NCI-H2081 treated with DMSO at 0.1 percent for 48 hours (cell line): ENCODE results near the gene SLC4A3.

Experiments used
- DNase-seq: peaks from one replicate; lab custom pipeline; 2025; lab: John Stamatoyannopoulos, UW

Gene SLC4A3

GRCh38 chr2:219627103-219628100 is at the start of gene SLC4A3:
SLC4A3 (plus strand) TSS chr2:219627630; CDS start chr2:219627993, 363 bp downstream.
- DNase-seq = no peak

- no peak for DNase-seq
These were observed 48.4 kb upstream of the SLC4A3 start for GRCh38 chr2:219578811-219579613.

- DNase-seq = no peak
These were observed 46.1 kb upstream of the SLC4A3 start for GRCh38 chr2:219581346-219581745.

DNA sequence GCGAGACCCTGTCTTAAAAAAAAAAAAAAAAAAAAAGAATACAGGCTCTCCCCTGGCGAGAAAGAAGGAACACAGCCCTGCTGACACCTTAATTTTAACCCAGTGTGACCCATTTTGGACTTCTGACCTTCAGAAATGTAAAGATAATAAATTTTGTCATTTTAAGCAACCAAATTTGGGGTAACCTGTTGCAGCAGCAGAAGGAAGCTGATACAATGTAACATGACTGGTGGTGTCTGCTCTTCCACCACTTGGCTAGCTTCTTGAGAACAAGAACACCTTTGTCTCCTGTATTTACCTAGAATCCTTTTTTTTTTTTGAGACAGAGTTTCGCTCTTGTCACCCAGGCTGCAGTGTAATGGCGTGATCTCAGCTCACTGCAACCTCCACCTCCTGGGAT is 36.3 kb upstream of the SLC4A3 start:
- no peak for DNase-seq

- DNase-seq = no peak
These were observed 34.7 kb upstream of the SLC4A3 start for GRCh38 chr2:219592736-219593135.

- no peak for DNase-seq
These were observed 34.3 kb upstream of the SLC4A3 start for GRCh38 chr2:219593154-219593553.

GRCh38 chr2:219595256-219595655 is 32.2 kb upstream of the SLC4A3 start:
- DNase-seq = no peak

DNA sequence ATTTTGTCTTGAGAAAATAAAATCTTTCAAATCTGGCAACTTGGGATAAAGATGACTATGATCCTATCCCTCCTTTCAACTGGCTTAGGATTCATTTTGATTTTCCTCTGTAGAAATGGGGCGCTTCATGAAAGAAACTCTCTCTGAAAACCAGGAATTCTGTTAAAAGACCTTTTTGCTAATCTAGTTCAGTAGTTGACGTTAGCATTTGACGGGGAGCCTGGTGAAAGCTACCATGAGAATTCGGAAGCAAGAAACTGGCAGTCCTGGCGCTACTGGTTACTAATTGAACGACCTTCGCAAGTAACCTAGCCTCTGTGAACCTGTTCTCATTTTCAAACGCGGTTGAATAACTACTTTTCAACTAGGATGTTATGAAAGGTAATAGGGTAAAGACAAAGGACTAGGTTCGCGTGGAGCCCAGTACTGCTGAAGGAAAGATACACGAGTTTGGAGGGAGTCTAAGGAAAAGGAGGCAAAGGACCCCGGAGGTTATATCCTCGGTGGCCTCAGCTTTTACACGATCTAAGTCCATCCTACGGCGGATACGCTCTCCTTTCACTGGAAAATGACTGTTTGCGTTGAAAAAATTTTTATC is 30.4 kb upstream of the SLC4A3 start:
- no peak for DNase-seq

GRCh38 chr2:219597552-219598307 is 29.7 kb upstream of the SLC4A3 start, which contains the start of gene STK11IP:
STK11IP (plus strand) TSS chr2:219597857; CDS start chr2:219598120, 263 bp downstream.
- DNase-seq = peak; percentile 85

DNA sequence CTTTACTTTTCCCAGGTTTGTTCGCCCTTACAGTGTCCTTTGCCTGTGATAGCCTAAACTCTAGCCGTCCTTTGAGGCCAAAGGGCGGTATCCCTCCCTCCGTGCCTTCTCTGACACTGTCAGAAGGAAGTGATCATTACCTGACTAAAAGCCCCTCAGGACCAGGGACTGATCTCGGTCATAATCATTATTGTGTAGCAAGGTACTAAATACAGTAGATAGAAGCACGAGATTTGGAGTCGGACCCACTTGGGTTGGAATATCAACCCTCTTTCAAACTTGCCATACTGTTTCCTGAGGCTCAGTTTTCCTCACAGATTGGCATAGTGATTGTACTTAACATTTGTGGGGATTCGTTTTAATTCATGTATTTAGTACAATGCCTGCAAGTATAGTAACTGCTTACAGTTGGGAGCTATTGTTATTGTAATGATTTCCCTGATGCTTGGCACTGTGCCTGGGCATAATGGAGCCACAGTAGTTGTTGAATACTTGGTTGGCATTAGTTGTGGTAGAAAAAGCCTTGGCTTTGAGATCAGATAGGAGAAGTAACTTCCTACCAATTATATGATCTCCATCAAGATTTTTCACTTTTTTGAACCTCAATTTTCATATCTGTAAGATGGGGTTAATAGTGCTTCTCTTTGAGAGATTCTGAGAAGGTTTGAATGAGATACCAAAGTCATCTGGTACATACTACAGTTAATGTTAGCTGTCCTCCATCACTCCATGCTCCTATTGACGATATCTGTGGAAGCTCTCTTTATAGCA is 28.9 kb upstream of the SLC4A3 start:
- no peak for DNase-seq

DNA sequence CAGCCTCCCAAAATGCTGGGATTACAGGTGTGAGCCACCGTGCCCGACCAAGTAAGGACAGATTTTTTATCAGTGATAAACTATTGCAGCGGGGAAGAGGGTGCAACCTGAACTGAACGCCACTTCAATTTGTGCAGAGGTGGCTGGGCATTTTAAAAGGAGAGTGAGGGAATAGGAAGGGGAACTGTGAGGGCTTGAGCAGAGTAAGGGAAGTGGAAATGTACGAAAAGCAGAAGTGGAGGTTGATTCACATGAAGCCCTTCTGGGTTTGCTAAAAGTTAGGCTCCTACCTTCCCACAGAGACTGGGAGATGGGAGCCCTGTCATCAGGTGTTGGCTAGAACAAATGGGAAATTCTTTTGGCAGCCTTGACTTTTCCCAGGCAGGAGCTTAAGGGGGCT is 23.7 kb upstream of the SLC4A3 start:
- DNase-seq = no peak

GRCh38 chr2:219605607-219605954 is 21.8 kb upstream of the SLC4A3 start:
- no peak for DNase-seq

DNA sequence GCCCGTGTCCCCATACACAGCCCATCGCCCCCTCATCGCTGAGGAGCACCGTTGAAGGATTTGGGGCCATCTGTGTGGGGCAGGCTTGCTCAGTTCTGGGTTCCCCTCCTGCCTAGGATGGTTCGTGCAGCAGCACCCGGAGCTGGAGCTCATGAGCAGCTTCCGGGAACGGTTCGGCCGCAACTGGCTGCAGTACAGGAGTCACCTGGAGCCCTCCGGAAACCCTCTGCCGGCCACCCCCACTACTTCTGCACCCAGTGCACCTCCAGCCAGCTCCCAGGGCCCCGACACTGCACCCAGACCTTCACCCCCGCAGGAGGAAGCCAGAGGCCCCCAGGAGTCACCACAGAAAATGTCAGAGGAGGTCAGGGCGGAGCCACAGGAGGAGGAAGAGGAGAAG is 19.5 kb upstream of the SLC4A3 start:
- no peak for DNase-seq

GRCh38 chr2:219608399-219608964 is 18.9 kb upstream of the SLC4A3 start:
- no peak for DNase-seq

- no peak for DNase-seq
These were observed 18.2 kb upstream of the SLC4A3 start for GRCh38 chr2:219609149-219609750.

GRCh38 chr2:219611306-219611705 is 16.1 kb upstream of the SLC4A3 start:
- DNase-seq = no peak

- DNase-seq = no peak
These were observed 15.4 kb upstream of the SLC4A3 start for GRCh38 chr2:219611866-219612576.

DNA sequence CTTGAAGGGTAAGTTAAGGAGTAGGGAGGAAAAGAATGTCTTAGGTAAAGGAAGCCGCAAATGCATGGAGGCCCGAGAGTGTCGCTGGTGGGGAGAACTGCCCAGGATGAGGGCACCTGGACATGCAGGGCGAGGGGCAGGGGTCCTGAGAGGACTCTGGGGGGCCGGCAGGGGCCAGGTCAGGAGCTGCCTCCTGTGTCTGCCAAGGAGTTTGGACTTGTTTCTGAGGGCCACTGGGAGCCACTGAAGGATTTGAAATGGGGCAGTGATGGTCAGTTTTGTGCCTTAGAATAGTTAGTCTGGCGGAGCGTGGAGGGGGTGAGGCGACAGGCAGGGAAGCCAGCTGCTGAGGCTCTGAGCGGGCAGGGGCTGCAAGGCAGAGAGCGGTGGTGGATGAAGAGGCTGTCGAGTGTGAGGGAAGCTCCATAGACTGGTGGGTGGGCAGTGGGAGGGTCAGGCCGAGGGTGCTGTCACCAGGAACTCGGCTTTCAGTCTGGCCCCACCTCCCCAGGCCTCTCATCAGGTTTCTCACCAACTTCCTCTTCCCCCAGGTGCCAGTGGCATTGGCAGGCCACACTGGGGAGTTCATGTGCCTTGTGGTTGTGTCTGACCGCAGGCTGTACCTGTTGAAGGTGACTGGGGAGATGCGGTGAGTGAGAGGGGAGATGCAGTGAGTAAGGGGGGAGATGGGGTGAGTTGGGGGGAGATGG is 14.7 kb upstream of the SLC4A3 start:
- no peak for DNase-seq
